GM12872 (cell line): ENCODE measurements around the gene PHTF1.

Experiments
- CTCF ChIP-seq: IDR thresholded peaks from 3 replicates; pipeline ENCODE4 v1.5.1; 2011; ENCODE audit warnings: low read depth, mild to moderate bottlenecking, low read length, moderate library complexity; ENCODE audit not compliant: insufficient read depth

The PHTF1 gene

DNA sequence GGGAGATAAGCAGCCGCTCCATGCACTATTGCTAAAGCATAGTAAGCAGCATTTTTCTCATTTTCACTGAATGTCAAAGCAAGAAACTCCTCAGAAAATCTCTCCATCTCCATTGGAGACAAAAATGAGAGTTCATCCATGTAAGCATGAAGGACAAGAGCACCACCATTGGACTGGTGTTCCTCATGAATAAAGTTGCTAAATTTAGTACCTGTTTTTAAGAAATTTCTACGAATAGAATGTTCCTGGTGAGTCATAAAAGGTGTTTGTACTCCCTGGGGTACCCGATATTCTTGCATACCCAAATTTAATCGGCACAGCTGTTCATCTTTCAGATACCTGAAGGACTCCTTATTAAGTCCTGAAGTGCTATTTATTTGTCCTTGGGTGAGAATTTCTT, 38.2 kb upstream of the PHTF1 start:
- no peak for TF ChIP-seq CTCF

- no peak for TF ChIP-seq CTCF
Observed at GRCh38 chr1:113793878-113794834, 34.9 kb upstream of the PHTF1 start.

GRCh38 chr1:113792986-113793385, 33.7 kb upstream of the PHTF1 start:
- no peak for TF ChIP-seq CTCF

DNA sequence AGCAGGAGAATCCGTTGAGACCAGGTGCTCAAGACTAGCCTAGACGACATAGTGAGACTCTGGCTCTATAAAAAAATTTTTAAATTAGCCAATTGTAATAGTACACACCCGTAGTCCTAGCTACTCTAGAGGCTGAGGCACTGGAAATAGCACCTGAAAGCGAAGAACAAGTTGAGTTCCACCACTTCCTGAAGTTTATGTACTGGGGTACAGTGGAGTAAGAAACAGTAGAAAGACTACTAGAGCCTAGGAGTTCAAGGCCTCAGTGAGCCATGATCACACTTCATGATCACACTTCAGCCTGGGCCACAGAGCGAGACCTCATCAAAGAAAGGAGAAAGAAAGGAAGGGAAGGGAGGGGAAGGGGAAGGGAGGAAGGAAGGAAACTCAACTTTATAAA, 33.2 kb upstream of the PHTF1 start:
- no peak for TF ChIP-seq CTCF

DNA sequence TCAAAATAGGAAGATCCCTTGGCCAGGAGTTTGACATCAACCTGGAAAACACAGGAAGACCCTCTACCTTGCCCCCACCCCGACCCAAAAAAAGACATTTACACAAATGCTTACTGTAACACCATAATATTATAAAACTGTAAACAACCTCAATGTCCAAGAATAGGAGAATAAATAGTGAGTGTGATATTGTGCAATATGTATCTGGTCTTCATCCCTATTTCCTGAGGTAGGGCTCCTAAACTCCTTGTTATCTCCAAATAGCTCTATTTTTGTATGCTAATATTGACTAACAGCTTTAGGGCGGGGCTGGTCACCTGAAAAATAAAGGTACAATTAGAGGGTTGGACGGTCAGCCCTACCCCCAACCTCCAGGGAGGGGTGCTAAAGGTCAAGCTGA, 29.5 kb upstream of the PHTF1 start:
- TF ChIP-seq CTCF: no peak

DNA sequence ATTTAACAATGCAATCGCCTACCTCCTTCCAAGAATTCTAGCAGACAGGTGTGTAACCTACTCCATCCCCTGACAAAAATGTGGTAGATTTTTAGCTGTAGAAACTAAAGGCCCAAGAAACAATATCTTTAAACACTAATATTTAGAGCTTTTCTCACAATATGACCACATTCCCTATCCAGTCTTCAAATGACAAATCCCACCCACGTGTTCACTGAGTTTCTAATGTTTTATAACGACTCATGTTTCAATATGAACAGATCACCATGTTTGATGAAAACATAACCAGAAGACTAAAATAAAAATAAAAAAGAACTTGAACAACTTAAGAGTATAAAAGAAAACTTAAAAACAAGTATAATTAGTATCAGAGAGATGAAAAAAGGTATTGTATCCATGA, 28.4 kb upstream of the PHTF1 start:
- TF ChIP-seq CTCF: no peak

DNA sequence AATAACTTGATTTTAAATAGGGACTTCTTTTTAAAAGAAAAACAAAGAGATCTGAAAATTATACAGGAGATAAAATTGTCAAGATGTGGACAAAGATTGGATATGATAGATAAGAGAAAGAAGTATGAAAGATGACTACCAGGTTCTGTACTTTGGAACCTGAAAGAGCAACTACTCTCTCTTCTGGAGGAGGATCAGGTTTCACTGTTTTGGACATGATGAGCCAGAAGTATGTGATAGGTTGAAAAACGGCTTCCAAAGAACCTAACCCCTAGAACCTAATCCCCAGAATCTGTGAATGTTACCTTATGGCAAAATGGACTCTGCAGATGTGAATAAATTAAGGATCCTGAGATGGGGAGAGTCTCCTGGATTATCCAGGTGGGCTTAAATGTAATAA, 26.8 kb upstream of the PHTF1 start:
- no peak for TF ChIP-seq CTCF
